Kidney epithelial cell (primary cell): ENCODE results near the gene UPB1. TPM values are rescaled to one million over a fixed set of nuclear protein-coding genes. Genes with fewer than 3 reads are reported as not detected.

ENCODE experiments used
- DNase-seq: peaks from one replicate; pipeline ENCODE4 v3.0.0-alpha.2; 2010; ENCODE audit warnings: low read depth
- H3K27me3 ChIP-seq: 2 replicates; pipeline ENCODE4 v1.6.0; 2011; ENCODE audit warnings: low read length; ENCODE audit not compliant: control insufficient read depth, insufficient read depth
- H3K36me3 ChIP-seq: 2 replicates; pipeline ENCODE4 v1.5.1; 2011; ENCODE audit warnings: low read length; ENCODE audit not compliant: control insufficient read depth, insufficient read depth
- H3K4me3 ChIP-seq: 2 replicates; pipeline ENCODE4 v1.5.1; 2011; ENCODE audit warnings: low read depth, mild to moderate bottlenecking, control low read depth, low read length
- CTCF ChIP-seq: IDR thresholded peaks from 2 replicates; pipeline ENCODE4 v1.5.1; 2011; ENCODE audit warnings: mild to moderate bottlenecking, moderate library complexity, low read length, control low read depth, inconsistent platforms; ENCODE audit not compliant: insufficient read depth, poor library complexity, severe bottlenecking
- total RNA-seq: library from RNA; depleted of rRNA; stranded (reverse); fragments of >200 nt; gene quantifications from 2 replicates; pipeline ENCODE4 v1.2.3, GENCODE V29; 2015

UPB1 gene
- total RNA-seq, 1 donor from 2014 or later, result not detected

GRCh38 chr22:24506802-24507438 lies 11.8 kb downstream of the UPB1 start:
- H3K4me3 ChIP-seq, result no peak overlapping the region
- TF ChIP-seq CTCF, result no peak
- H3K27me3 ChIP-seq, result no peaks in the 10 kb centered on the region
- DNase-seq, result no peak
- H3K36me3 ChIP-seq, result no peaks in the 10 kb centered on the region

DNA sequence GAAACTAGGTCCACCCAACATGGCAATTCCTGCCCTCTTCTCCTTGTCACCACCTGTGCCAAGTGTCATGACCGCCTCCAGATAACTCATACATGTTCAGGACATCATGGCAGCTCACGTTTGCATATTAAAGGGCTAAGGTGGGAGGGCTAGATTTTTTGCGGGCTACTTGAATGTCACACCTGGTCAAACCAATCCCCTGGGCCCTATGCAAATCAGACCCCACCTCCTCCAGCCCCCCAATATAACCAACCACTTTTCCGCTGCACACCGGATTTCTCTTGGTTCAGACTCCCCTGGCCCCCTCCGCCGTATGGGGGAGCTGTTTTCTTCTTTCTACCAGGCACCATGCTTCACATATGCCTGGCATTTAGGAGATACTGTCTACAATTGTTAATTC lies 12.6 kb downstream of the UPB1 start:
- H3K27me3 ChIP-seq, result no peaks in the 10 kb centered on the region
- TF ChIP-seq CTCF, result no peak
- H3K4me3 ChIP-seq, result no peak overlapping the region
- DNase-seq, result no peak
- no peaks in the 10 kb centered on the region for H3K36me3 ChIP-seq

- Histone ChIP-seq H3K36me3 (no peaks in the 10 kb centered on the region), H3K4me3 (no peak overlapping the region), H3K27me3 (peaks cover 8% of the 10 kb centered on the region)
- no peak for TF ChIP-seq CTCF
- DNase-seq, result no peak
Observed at GRCh38 chr22:24510637-24511625, 15.8 kb downstream of the UPB1 start.

DNA sequence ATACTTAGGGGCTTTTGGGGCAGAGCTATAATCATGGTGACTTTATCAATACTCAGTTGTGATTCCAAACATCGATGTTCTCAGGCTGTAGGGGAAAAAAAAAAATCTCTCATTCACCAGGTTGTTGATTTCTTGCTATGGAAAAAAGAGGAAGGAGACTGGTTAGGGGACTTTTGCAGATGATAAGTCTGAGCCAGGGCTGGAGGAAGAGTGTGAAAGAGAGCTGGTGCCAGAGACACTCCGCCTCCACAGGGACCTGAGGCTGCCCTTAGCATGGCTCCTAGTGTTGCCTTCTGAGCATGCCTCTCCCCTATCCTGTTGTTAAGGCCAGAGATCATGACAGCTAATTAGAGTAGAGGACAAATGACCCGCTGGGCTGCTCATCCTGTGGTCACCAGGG lies 16.9 kb downstream of the UPB1 start:
- peaks cover 8% of the 10 kb centered on the region for H3K27me3 ChIP-seq
- H3K4me3 ChIP-seq, result no peak overlapping the region
- no peaks in the 10 kb centered on the region for H3K36me3 ChIP-seq
- no peak for TF ChIP-seq CTCF
- DNase-seq, result no peak

- H3K4me3 ChIP-seq, result no peak overlapping the region
- peaks cover 8% of the 10 kb centered on the region for H3K27me3 ChIP-seq
- no peaks in the 10 kb centered on the region for H3K36me3 ChIP-seq
- no peak for DNase-seq
- TF ChIP-seq CTCF, result no peak
Observed at GRCh38 chr22:24513378-24514240, 18.5 kb downstream of the UPB1 start.
